HG03457 (cell line): ENCODE measurements around the gene RTP1.
"Not testable (repeated sequence)": the region's sequence is repeated elsewhere in the genome, so short reads cannot be mapped to it uniquely, and the experiment has no call there.

Experiments
- ATAC-seq: cut with Tn5 transposase; IDR thresholded peaks from one replicate; pipeline ENCODE4 v1.9.1; 2021; ENCODE audit warnings: moderate number of reproducible peaks; ENCODE audit not compliant: unreplicated experiment

Gene RTP1

DNA sequence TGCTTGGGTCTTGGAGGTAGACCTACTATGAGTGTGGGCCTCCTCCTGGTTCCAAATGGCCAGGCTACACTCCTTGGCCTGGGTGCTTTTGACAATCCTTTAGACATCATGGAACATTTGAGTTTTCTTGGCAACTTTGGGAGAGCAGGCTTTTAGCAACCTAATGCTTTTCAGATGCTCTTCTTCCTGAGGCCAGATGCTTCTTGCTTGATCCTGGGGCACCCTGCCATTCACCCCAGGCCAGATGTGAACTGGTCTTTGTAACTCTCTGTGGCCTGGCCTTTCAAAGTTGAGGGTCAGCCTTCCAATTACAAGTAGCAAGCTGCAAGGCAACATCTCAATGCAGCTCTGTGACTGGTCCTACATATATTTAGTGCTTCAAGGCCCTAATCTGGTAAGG, 40.5 kb downstream of the RTP1 start:
- ATAC-seq: no peak

DNA sequence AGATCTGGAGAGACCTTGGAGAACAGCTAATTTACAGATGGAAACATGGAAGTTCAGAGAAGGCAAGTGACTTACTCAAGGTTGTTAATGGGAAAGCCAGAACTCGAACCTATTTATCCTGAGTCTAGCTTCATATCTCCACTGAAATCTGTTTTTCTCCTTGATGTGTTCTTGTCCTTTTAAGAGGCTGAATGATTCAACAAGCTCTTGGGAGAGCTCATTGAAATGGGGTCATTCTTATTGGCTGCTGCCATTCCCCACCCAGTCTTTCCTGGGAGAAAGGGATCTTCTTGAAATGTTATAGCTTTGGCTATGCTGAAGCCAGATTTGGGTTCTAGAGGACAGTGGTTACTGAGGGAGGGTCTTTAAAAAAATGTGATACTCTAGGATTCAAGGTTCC, 41.0 kb downstream of the RTP1 start:
- no peak for ATAC-seq

DNA sequence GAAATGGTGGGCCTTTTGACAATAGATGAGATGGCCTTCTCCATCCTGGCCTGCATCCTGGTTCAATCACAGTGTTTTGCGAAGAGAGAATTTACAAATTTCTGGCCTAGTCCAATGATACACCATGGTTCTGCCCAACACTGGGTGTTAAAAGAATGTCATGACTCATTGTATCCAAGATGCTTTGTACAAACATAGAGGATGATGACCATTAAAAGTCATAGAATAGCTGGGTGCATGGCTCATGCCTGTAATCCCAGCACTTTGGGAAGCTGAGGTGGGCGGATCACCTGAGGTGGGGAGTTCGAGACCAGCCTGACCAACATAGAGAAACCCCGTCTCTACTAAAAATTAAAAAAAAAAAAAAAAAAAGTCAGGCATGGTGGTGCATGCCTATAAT, 41.5 kb downstream of the RTP1 start:
- ATAC-seq: not testable (repeated sequence)

DNA sequence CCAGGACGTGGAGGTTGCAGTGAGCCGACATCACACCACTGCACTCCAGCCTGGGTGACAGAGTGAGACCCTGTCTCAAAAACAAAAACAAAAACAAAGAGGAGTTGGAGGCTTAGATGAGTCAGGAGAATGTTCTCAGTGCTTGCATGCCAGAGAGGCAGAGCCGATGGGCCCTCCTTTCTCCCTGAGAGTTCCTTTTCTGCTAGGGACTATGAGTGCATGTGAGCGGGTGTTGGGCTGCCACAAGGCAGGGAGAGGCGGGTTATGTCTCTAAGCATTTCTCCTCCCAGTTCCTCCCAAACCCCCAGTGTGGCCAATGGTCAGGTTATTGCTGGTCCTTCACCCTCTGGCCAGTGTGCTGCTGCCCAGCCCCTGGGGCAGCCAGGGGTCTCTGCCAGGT, 45.1 kb downstream of the RTP1 start:
- ATAC-seq: no peak

DNA sequence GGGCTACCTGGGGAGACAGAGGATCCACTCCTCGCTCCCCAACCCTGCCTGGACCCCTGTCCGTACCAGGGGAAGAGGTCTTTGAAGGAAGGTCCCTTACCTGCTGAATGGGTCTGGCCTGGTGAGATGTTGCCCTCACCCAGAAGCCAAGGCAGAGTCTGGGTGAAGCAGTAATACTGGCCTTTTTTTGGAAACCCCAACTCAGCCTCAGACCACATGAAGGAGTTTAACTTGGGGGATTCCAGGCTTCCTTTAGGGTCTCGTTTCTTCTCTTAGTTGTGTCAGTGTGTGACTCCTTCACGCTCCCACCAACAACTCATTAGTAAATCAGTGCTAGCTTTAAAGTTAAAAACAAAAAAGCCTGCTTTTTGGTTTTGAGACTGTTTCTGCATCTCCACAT, 45.6 kb downstream of the RTP1 start:
- ATAC-seq: no peak

DNA sequence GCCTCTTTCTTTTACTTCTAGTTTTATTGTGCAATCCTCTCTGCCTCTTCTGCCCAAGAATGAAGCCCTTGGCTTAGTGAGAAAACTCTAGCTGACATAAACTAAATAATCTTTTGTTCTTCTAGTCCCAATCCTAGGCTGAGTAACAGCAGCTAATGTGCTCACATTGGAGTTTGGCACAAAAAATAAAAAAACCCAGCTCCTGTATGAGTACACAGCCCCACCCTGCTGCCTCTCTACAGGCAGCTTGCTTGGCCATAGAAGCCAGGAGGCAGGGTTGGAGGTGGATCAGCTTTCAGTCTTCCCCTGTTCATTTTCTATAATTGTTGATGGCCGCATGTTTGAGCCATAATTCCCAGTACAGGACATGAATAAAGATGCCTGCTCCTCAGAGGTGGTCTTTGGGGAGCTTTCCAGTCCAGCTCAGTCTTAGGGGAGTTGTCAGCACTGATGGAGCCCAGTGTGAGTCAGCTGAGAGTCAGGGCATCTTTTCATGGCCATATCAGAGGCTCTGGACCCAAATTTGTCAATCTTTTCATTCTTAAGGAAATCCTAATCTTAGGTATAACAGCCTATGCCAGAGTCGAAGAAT, 46.7 kb downstream of the RTP1 start:
- no peak for ATAC-seq

DNA sequence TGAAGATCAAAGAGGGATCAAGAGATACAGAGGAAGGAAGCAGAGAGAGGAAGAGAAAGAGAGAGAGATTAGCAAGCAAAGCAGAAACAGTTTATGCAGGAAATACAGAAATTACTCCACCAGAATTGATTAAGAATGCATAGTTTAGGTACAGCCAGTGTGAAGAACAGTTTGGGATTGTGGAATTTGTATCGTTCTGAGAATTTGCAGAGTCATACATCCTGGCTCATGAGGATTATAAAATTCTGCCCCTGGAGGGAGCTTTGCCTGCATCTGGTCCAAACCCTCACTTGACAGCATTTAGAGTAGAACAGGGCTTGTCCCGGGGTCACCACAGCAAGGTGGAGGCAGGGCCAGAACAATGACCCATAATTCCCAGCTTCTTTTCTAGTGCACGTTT, 50.1 kb downstream of the RTP1 start:
- ATAC-seq: no peak
